IMR-90 (cell line): Measurements from ENCODE around the gene BASP1.

Experiments used
- CEBPB ChIP-seq: IDR thresholded peaks from 2 replicates; pipeline ENCODE4 v1.6.1; 2012; ENCODE audit warnings: low read depth, low read length, improper control_type of control experiment
- CTCF ChIP-seq: conservative IDR thresholded peaks from 2 replicates; pipeline ENCODE4 v1.5.1; 2012; ENCODE audit warnings: mild to moderate bottlenecking, low read depth, low read length, improper control_type of control experiment
- ELK1 ChIP-seq: fragments of 150-350 bp; IDR thresholded peaks from 2 replicates; pipeline ENCODE4 v1.6.1; 2016; ENCODE audit warnings: low read depth, mild to moderate bottlenecking, low read length, moderate library complexity, borderline replicate concordance
- MXI1 ChIP-seq: IDR thresholded peaks from 2 replicates; pipeline ENCODE4 v1.6.1; 2012; ENCODE audit warnings: low read depth, mild to moderate bottlenecking, low read length, moderate library complexity, borderline replicate concordance
- POLR2A ChIP-seq: IDR thresholded peaks from 2 replicates; pipeline ENCODE4 v1.6.1; 2012; ENCODE audit warnings: mild to moderate bottlenecking, low read depth, low read length
- USF2 ChIP-seq: fragments of 150-350 bp; IDR thresholded peaks from 2 replicates; pipeline ENCODE4 v1.6.1; 2017; ENCODE audit warnings: mild to moderate bottlenecking, antibody characterized with exemption, low read length, low read depth

- no peak for TF ChIP-seq CTCF
- no peak for TF ChIP-seq USF2
- TF ChIP-seq ELK1 = no peak
- TF ChIP-seq CEBPB = no peak
- TF ChIP-seq POLR2A = no peak
- TF ChIP-seq MXI1 = no peak
Observed at GRCh38 chr5:17252543-17252942, 35.1 kb downstream of the BASP1 start.
